Measurements from ENCODE around the gene EGF. TPM values are rescaled to one million over a fixed set of nuclear protein-coding genes. Genes with fewer than 3 reads are reported as not detected.

Gene EGF
- total RNA-seq, 1 donor from 2014 or later: 6.6 TPM

DNA sequence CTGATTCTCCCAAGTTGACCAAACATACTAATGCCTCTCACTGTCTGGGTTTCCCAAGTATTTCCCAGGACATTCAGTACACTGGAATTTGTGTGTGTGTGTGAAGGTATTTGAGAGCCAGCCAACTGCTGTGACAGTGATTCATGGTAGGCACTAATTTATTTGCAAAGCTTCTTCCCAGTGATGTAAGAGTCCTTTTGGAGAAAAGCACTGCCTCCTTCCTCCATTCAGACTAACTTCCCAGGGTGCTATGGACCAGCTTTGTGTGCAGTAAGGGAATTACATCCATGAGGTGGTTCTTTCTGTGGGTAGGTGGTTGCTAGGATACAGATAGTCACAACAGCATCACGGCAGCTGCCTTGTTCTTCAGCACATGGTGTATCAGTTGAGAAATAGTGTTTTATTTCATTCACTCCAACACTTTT, 8.7 kb downstream of the EGF start:
- TF ChIP-seq EZH2 (IDR thresholded peaks at IDR 0.05): no peak
- TF ChIP-seq, protein P1, sequence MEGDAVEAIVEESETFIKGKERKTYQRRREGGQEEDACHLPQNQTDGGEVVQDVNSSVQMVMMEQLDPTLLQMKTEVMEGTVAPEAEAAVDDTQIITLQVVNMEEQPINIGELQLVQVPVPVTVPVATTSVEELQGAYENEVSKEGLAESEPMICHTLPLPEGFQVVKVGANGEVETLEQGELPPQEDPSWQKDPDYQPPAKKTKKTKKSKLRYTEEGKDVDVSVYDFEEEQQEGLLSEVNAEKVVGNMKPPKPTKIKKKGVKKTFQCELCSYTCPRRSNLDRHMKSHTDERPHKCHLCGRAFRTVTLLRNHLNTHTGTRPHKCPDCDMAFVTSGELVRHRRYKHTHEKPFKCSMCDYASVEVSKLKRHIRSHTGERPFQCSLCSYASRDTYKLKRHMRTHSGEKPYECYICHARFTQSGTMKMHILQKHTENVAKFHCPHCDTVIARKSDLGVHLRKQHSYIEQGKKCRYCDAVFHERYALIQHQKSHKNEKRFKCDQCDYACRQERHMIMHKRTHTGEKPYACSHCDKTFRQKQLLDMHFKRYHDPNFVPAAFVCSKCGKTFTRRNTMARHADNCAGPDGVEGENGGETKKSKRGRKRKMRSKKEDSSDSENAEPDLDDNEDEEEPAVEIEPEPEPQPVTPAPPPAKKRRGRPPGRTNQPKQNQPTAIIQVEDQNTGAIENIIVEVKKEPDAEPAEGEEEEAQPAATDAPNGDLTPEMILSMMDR (IDR thresholded peaks at IDR 0.05): no peak
- no peaks in the 10 kb centered on the region for H3K9me3 ChIP-seq (ENCODE audit: low read depth)
- H3K4me1 Mint-ChIP-seq: peaks cover 29% of the 10 kb centered on the region
- H3K27me3 Mint-ChIP-seq (ENCODE audit: insufficient read depth, low read depth): peaks cover 5% of the 10 kb centered on the region
- H3K4me3 ChIP-seq: no peak overlapping the region
- no peaks in the 10 kb centered on the region for H3K27me3 ChIP-seq
- peak overlapping the region; percentile 91 for H3K27ac ChIP-seq
- H3K79me2 ChIP-seq (ENCODE audit: low read depth): no peaks in the 10 kb centered on the region
- peaks cover 21% of the 10 kb centered on the region for H3K4me1 ChIP-seq
- no peaks in the 10 kb centered on the region for H3K9me3 Mint-ChIP-seq
- no peaks in the 10 kb centered on the region for H4K20me1 ChIP-seq (ENCODE audit: low read depth)
- H2AFZ ChIP-seq (replicated peaks): peak overlapping the region; percentile 6
- no peak overlapping the region for H3K9ac ChIP-seq
- H3K27ac Mint-ChIP-seq: peak overlapping the region; percentile 95
- peaks cover 3% of the 10 kb centered on the region for H3K36me3 Mint-ChIP-seq
- H3F3A ChIP-seq (ENCODE audit: low read depth): peaks cover 20% of the 10 kb centered on the region
- no peaks in the 10 kb centered on the region for H3K36me3 ChIP-seq
- H3K4me3 Mint-ChIP-seq: no peak overlapping the region
- H3K4me2 ChIP-seq: peak overlapping the region; percentile 40
- peak; percentile 90 for DNase-seq (ENCODE audit: low spot score)

DNA sequence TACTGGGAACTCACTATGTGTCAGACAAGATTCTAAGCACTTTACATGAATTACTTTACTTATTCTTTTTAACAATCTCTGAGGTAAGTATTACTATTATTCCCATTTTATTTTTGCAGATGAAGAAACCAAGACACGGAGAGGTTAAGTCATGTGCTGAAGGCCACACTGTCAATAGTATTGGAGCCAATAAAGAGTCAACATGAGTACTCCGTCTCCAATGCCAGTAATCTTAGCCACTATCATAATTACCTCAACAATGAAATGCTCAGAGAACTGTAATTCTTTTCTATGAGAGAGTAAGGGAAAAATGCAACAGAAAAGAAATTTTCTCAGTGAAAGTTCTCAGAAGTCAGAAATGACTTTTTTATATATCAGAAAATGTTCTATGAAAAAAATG, 12.7 kb downstream of the EGF start:
- Histone ChIP-seq H3K27ac (no peak overlapping the region), H3K36me3 (no peaks in the 10 kb centered on the region), H3K79me2 (ENCODE audit: low read depth) (no peaks in the 10 kb centered on the region), H3K9ac (no peak overlapping the region), H3K4me2 (no peak overlapping the region), H3K4me1 (peaks cover 28% of the 10 kb centered on the region), H3K9me3 (ENCODE audit: low read depth) (no peaks in the 10 kb centered on the region), H3F3A (ENCODE audit: low read depth) (peaks cover 23% of the 10 kb centered on the region), H4K20me1 (ENCODE audit: low read depth) (no peaks in the 10 kb centered on the region), H3K4me3 (no peak overlapping the region), H3K27me3 (no peaks in the 10 kb centered on the region), H2AFZ (replicated peaks) (no peak overlapping the region)
- DNase-seq (ENCODE audit: low spot score): no peak
- Mint-ChIP-seq H3K4me1 (peaks cover 37% of the 10 kb centered on the region), H3K27ac (no peak overlapping the region), H3K27me3 (ENCODE audit: insufficient read depth, low read depth) (peaks cover 5% of the 10 kb centered on the region), H3K36me3 (peaks cover 3% of the 10 kb centered on the region), H3K9me3 (no peaks in the 10 kb centered on the region), H3K4me3 (no peak overlapping the region)
- TF ChIP-seq, protein P1 (IDR thresholded peaks at IDR 0.05): no peak
- TF ChIP-seq EZH2phosphoT487 (IDR thresholded peaks at IDR 0.05): no peak
- no peak for TF ChIP-seq EZH2 (IDR thresholded peaks at IDR 0.05)

DNA sequence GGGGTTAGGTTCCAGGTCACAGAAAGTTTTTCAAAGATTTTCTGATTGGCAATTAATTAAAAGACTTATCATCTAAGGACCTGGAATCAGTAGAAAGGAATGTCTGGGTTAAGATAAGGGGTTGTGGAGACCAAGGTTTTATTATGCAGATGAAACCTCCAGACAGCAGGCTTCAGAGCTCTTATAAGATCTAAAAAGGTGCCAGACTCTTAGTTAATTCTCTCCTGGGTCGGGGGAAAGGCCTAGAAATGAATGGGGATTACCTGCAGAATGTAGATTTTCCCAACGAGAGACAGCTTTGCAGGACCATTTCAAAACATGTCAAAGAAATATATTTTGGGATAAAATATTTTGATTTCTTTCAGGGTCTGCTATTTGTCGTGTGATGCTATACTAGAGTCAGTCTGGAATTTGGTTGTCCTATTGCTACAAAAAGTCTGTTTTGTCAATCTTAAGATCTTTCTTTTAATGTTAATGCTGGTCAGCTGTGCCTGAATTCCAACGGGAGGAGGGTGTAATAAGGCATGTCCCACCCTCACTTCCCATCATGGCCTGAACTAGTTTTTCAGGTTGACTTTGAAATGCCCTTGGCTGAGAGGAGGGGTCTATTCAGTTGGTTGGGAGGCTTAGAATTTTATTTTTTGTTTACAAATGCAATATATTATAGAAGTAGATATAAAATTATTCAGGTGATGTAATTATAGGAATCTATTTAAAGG, 15.8 kb downstream of the EGF start:
- Mint-ChIP-seq H3K27ac (no peak overlapping the region), H3K4me3 (peak overlapping the region; percentile 44), H3K27me3 (ENCODE audit: insufficient read depth, low read depth) (no peaks in the 10 kb centered on the region), H3K4me1 (peaks cover 15% of the 10 kb centered on the region), H3K36me3 (peaks cover 3% of the 10 kb centered on the region), H3K9me3 (no peaks in the 10 kb centered on the region)
- Histone ChIP-seq H3K79me2 (ENCODE audit: low read depth) (no peaks in the 10 kb centered on the region), H4K20me1 (ENCODE audit: low read depth) (no peaks in the 10 kb centered on the region), H3K36me3 (no peaks in the 10 kb centered on the region), H3K27me3 (no peaks in the 10 kb centered on the region), H2AFZ (replicated peaks) (no peak overlapping the region), H3K9me3 (ENCODE audit: low read depth) (no peaks in the 10 kb centered on the region), H3K4me1 (peaks cover 10% of the 10 kb centered on the region), H3K27ac (no peak overlapping the region), H3K4me2 (no peak overlapping the region), H3F3A (ENCODE audit: low read depth) (peaks cover 6% of the 10 kb centered on the region), H3K9ac (no peak overlapping the region), H3K4me3 (no peak overlapping the region)
- TF ChIP-seq EZH2phosphoT487 (IDR thresholded peaks at IDR 0.05) (no peak), EZH2 (IDR thresholded peaks at IDR 0.05) (no peak)
- TF ChIP-seq, protein P1 (IDR thresholded peaks at IDR 0.05): no peak
- DNase-seq (ENCODE audit: low spot score): no peak

Measured in neural progenitor cell (in vitro differentiated cells).